GM18520 (cell line): Measurements from ENCODE around the gene ARHGEF17.

Source experiments
- ATAC-seq: cut with Tn5 transposase; IDR thresholded peaks from one replicate; pipeline ENCODE4 v1.9.1; 2021; ENCODE audit not compliant: unreplicated experiment

The ARHGEF17 gene

GRCh38 chr11:73291196-73291595 lies 16.9 kb upstream of the ARHGEF17 start:
- ATAC-seq = no peak

GRCh38 chr11:73291781-73292524 lies 16.1 kb upstream of the ARHGEF17 start:
- ATAC-seq = no peak

- ATAC-seq = no peak
Observed at GRCh38 chr11:73292525-73292894, 15.6 kb upstream of the ARHGEF17 start.

GRCh38 chr11:73293356-73293936 lies 14.6 kb upstream of the ARHGEF17 start:
- ATAC-seq = no peak

GRCh38 chr11:73294604-73295003 lies 13.5 kb upstream of the ARHGEF17 start:
- no peak for ATAC-seq

- no peak for ATAC-seq
Observed at GRCh38 chr11:73295241-73295995, 12.7 kb upstream of the ARHGEF17 start.

- ATAC-seq = no peak
Observed at GRCh38 chr11:73295996-73296318, 12.1 kb upstream of the ARHGEF17 start.

- ATAC-seq = no peak
Observed at GRCh38 chr11:73296501-73297230, 11.4 kb upstream of the ARHGEF17 start.

GRCh38 chr11:73297231-73297590 lies 10.9 kb upstream of the ARHGEF17 start:
- ATAC-seq = no peak

GRCh38 chr11:73297702-73298101 lies 10.4 kb upstream of the ARHGEF17 start:
- ATAC-seq = no peak

GRCh38 chr11:73298233-73298632 lies 9.8 kb upstream of the ARHGEF17 start:
- ATAC-seq = no peak

GRCh38 chr11:73299751-73300150 lies 8.3 kb upstream of the ARHGEF17 start:
- ATAC-seq = no peak

- no peak for ATAC-seq
Observed at GRCh38 chr11:73306069-73306841, 1.8 kb upstream of the ARHGEF17 start.

GRCh38 chr11:73306977-73307322 lies 1.1 kb upstream of the ARHGEF17 start:
- ATAC-seq = no peak

GRCh38 chr11:73307323-73308002 lies 613 bp upstream of the ARHGEF17 start:
- no peak for ATAC-seq

GRCh38 chr11:73308961-73309919 lies 1.2 kb downstream of the ARHGEF17 start:
- no peak for ATAC-seq

- ATAC-seq = no peak
Observed at GRCh38 chr11:73310076-73310475, 2.0 kb downstream of the ARHGEF17 start.

- no peak for ATAC-seq
Observed at GRCh38 chr11:73310661-73311393, 2.8 kb downstream of the ARHGEF17 start.
